HG02970 (cell line): ENCODE measurements around the gene PCBP3.
"Not testable (repeated sequence)": the region's sequence is repeated elsewhere in the genome, so short reads cannot be mapped to it uniquely, and the experiment has no call there.

Experiments
- ATAC-seq: cut with Tn5 transposase; IDR thresholded peaks from one replicate; pipeline ENCODE4 v1.9.1; 2021; ENCODE audit warnings: mild to moderate bottlenecking, moderate library complexity, moderate number of reproducible peaks; ENCODE audit not compliant: unreplicated experiment, low FRiP score

PCBP3 gene

DNA sequence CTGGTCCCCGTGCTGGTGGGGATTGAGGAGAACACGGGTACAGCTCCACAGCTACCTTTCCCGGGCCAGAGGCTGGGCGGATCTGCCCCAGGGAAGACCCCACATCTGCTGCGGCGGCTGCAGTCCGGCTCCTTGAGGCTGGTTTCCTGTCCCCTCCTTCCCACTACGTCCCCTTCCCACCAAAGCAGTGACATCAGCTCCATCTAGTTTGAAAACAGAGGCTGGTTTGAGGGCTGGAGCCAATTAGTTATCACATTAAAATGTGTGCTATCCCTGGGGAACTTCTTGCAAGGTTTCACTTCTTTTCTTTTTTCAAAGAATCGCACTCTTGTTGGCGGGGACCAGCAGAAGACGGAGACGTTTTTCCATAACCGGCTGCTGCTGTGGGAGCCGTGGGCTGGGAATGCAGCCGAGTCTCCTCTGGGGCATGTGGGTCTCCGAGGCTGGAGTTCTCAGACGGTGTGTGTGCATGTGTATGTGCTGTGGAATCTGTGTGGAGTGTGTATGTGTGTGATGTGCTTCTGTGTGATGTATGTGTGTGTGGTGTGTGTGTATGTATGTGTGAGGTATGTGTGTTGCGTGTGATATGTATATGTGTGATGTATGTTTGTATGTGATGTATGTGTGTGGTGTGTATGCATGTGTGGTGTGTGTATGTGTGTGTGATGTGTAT lies 8.9 kb upstream of the PCBP3 start:
- ATAC-seq: no peak

DNA sequence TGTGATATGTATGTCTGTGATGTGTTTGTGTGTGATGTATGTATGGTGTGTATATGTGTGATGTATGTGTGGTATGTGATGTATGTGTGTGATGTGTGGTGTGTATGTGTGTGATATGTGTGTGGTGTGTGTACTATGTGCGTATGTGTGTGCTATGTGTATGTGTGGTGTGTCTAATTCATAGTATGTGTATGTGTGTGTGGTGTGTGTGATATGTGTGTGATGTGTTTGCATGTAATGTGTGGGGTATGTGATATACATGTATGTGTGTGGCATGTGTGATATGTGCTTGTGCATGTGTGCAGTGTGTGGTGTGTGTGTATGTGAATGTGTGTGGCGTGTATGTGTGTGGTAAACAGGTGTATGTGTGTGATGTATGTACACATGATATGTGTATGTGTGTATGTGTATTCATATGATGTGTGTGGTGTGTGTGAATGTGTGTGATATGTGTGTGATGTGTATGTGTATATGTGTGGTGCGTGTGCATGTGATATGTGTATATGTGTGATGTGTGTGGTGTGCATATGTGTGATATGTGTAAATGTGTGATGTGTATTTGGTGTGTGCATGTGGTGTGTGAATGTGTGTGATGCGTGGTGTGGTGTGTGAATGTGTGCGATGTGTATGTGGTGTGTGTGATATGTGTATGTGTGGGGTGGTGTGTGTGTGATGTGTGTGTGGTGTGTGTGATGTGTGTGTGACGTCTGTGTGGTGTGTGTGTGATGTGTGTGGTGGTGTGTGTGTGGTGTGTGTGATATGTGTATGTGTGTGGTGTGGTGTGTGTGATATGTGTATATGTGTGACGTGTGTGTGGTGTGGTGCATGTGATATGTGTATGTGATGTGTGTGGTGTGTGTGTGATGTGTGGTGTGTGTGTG lies 8.0 kb upstream of the PCBP3 start:
- ATAC-seq: no peak

DNA sequence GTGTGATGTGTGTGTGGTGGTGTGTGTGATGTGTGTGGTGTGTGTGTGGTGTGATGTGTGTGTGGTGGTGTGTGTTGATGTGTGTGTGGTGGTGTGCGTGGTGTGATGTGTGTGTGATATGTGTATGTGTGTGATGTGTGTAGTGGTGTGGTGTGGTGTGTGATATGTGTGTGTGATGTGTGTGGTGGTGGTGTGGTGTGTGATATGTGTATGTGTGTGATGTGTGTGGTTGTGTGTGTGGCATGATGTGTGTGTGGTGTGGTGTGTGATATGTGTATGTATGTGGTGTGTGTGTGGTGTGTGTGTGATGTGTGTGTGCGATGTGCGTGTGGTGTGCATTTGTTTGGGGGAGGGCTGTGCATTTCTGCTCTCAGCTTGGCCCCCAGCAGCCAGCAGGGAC lies 7.1 kb upstream of the PCBP3 start:
- ATAC-seq: no peak

DNA sequence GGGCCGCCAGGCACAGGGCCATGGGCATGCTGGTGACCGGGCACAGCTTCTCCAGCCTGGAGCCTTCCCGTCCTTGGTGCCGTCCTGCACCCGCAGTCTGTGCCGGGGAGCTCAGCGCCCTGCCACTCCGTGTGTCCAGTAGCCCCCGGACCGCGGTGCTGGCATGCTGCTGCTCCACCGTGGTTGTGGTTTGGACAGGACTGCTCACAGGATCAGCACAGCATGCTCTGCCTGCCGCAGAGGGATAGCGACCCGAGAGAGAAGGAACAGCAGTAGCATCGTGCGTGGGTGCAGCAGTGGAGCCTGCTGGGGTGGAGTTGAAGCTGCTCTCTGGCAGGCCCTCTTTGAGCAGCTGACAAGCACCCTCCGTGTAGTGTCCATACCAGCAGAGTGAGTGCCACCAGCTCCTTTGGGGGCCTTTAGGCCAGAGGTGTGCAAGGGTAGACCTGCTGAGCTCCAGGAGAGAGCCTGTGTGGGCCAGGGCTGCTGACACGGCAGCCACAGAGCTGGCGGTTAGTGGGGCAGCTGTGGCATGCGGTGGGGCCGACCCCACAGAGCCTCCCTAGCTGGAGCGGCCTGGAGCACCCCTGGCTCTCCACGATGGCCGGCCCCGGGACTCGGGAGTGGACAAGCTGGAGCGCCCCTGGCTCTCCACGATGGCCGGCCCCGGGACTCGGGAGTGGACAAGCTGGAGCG lies 6.4 kb upstream of the PCBP3 start:
- no peak for ATAC-seq

DNA sequence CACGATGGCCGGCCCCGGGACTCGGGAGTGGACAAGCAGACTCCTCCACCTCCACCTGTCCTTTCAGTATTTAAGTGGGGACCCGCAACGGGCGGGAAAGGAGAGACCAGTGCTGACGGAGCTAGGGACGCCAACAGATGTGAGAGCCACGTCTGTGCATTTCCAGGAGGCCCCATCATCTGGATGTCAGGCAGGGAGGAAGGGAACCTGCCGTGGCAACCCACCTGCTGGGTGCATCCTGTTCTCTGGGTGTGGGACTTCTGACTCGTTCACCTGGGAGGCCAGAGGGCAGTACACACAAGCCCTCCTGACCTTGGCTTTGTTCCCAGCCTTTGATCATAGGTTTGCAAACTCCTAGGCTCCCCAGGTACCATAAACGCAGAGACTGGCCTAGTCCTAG lies 5.6 kb upstream of the PCBP3 start:
- no peak for ATAC-seq

DNA sequence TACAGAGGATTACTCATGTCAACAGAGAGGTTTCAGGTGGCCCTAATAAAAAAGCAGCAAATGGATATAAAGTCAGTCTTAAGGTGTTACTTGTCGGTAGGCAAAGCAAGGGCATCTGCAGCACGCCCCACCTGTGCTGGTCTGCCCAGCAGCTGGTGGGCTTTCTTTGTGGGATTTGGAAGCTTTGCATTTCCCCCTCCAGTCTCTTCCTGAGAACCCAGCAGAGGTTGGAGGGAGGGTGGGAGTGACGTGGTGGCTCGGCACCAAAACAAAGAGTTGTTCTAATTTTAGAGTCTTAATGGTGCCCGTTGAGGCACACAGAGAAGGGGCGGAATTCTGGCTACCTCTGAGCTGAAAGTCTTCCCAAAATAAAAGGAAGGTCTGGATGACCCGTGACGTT lies 4.8 kb upstream of the PCBP3 start:
- no peak for ATAC-seq

DNA sequence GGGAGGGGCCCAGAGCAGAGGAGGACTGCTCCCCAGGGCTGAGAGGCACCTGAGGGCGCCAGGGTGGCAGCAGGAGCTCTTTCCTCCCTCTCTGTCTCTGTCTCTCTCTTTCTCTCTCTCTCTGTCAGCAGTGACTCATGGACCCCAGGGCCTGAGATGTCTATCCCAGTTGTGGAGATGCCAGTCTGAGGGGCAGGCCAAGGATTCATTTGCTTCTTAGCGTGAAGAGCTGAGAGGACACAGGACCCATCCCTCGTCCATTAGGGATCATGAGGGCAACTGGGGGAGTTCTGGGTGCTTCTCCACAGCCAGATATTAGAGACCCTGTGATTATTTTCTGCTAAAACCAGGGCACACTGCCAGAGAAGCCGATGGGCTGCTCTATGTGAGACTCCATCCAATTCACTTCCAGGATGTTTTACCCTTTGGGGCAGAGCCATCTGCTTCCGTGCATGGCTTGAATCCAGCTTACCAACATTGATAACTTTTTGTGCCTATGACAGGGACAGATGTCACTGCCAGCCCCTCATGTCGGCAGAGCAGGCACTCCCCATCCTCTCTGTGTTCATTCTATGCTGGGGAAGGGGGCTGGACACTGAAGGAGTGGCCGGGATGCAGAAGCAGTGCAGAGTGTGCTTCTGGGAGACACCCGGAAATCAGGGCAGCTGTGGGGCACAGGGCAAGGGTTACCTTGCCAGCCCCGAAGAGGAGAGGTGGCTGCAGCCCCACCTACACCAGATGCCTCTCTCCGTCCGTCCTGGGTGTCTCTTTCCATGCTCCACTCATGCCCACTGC lies 4.1 kb upstream of the PCBP3 start:
- ATAC-seq: no peak

DNA sequence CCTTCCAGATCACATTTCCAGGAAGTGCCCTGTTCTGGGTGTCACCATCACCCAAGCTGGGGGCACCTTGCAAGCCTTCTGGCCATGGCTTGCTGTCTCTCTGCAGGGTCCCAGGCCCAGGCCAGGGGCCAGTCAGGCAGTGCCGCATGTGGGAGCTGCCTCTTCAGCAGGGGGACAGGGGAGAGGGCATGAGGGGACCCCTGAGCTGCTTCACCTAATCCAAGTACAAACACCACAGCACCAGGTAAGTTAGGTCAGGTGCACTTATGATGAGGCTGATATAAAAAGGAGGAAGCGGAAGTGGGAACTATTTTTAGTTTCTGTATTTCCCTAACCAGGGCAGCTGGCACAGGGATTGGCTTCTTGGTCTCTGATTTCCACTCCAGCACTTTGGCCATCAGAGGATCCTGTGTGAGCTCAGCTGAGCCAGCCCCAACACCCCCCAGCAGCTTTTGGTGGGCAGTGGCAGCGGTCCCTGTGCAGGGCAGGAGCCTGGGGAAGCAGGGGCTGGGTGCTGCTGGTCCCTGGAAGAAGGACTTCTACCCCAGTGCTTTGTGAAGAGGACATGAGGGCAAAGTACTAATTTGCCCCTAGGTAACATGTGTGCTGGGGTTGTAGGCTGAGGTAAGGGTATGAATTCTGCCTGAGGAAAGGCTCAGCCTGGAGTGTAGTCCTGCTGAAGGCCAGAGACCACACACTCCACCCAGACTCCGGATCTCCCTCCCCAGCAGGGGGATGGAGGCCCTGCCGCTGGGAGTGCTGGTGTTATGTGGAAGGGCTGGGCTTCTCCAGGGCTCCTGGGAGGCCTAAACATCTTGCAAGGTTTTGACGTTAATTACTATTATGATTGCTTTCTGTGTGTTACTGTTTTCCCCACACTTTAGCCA lies 3.3 kb upstream of the PCBP3 start:
- no peak for ATAC-seq

DNA sequence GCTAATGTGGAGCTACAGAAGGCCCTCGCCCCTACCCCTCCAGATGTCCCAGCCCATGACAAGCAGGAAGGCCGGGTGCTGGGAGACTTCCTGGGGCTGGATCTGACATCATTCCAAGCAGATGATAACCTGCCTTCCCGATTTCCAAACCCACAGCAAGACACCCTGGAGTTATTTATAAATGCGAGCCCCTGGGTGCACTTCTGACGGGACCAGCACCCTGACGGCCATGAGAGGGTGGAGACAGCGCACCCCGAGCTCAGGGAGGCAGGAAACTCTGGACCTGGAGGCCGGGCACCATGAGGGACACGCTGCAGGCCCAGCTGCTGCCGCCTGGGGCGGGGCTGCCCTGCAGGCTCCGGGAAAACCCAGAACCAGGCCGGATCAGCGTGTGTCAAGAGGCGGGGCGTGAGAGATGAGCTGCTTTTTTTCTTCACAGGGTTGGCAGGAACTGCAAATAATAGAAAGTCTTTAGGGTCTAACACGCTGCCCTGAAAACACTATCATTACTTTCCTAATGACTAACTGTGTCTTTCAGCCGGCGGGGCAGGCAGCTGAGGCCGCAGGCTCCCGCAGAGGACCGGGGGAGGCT lies 2.5 kb upstream of the PCBP3 start:
- no peak for ATAC-seq

DNA sequence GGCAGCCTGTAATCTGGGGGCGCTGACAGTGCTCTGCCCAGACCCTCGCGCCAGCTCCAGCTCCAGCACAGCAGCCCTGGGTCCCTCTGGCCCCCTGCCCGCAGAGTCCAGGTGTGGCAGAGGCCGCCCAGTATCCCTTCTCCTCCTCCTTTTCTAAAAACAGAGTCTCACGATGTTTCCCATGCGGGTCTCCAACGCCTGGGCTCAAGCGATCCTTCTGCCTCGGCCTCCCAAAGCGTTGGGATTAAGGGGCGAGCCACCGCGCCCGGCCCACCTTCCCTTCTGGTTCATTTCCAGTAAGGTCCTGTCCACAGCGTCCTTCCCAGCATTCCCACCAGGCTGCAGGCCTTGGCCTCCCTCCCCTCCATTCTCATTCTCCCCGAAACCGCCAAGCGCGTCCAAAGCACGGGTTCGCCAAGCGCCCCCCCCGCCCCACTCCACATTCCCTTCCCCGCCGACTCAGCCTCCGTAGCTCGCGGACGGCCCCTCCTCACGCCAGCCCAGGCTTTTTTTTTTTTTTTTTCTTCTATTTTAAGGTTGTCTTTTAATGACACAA lies 2.0 kb upstream of the PCBP3 start:
- ATAC-seq: no peak

DNA sequence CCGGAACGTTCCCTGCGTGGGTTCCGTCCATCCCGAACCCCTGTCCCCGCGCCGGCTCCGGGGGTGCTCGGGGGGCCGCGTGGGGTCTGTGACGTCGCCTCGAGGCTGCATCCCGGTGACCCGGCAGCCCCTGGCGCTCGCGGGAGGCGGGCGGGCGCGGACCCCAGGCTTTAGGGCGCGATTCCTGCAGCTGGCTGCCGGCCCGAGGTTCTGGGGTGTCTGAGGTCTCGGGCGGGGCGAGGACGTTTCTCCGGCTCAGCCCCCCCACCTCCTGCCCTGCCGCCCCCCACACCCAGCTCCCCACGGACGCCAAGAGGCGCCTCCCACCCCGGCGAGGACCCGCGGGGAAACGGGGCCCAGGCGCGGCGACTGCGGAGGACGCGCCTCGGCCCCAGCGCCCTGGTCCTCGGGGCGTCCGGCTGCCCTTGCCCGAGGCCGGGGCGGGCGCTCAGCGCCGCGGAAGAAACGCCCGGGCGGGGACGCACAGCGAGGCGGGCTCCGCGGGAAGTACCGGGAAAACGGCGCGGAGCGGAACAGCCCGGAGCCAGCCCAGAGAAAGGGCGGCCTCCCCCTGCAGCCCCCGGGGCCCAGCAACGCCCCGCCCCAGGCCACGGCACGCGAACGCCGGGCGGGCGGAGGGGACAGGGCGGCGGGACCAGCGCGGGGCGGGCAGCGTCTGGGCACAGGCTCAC lies 1.3 kb upstream of the PCBP3 start:
- no peak for ATAC-seq

DNA sequence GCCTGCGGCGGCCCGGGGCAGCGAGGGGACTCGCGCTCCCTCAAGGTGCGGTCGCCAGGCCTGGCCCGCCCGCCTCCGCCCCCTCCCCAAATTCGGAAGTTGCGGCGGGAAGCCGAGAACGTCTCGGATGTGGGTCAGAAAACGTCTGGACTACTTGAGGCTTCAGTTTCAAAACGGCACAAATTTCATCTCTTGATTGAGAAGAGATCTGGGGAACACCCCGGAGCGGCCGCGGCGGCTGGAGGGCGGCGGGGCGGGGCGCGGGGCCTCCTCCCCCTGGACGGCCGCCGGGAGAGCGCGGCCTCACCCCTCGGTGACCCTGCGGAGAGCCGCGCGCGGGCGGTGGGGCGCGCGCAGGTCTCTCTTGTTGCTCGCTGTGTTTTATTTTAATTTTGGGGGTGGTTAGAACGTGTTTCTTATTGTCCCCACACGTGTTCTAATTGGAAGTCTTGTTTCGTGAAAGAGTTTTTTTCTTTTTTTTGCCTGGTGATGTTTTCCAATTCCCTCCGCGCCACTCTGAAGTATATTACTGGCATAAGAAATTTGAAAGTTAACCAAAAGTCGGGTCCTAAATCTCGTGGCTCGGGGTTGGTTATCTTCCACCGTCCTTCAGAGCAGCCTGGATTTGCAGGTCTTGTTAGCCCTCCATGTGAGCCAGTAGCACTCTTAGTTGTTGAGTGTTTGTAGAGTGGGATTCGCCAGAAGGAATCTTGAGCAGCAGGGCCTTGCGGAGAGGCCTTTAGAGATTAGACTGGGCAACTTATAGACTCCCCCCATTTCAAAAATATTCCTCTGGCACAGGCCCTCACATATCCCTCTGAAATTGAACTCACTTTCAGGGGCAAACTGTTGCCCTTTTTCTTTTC lies 749 bp downstream of the PCBP3 start:
- ATAC-seq: peak; percentile 6

DNA sequence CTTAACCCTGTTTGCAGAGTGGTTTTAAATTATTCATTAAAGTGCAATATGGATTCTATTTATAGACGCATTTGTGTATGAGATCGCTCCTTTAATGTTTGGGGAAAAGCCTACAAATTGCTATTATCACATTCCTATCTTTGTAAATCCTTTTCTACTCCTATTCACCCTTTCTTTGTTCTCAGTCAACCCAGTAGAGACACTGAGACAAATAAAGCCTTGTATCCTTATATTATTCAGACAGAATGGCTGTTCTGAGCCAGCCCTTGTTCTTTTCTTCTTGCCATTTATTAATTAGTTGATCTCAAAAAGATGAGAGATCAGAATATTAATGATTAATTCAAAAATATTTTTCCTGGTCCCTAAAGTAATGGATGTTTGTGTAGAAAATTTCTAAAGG lies 8.4 kb downstream of the PCBP3 start:
- no peak for ATAC-seq

DNA sequence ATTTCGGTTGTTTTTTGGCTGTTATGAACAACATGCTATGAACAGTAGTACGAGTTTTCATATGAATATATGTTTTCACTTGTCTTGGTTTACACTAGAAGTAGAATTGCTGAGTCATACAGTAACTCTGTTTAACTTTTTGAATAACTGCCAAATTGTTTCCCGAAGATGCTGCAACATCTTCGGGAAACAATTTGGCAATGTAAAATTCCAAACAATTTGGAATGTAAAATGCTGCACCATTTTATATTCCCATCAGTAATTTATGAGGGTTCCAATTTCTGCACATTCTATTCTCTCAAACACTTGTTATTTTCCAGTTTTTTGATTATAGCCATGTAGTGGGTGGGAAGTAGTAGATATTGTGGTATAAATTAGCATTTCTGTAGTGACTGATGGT lies 11.6 kb downstream of the PCBP3 start:
- no peak for ATAC-seq

DNA sequence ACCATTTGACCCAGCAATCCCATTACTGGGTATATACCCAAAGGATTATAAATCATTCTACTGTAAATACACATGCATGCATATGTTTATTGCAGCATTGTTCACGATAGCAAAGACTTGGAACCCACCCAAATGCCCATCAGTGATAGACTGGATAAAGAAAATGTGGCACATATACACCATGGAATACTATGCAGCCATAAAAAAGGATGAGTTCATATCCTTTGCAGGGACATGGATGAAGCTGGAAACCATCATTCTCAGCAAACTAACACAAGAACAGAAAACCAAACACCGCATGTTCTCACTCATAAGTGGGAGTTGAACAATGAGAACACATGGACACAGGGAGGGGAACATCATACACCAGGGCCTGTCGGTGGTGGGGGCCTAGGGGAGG lies 12.6 kb downstream of the PCBP3 start:
- not testable (repeated sequence) for ATAC-seq

DNA sequence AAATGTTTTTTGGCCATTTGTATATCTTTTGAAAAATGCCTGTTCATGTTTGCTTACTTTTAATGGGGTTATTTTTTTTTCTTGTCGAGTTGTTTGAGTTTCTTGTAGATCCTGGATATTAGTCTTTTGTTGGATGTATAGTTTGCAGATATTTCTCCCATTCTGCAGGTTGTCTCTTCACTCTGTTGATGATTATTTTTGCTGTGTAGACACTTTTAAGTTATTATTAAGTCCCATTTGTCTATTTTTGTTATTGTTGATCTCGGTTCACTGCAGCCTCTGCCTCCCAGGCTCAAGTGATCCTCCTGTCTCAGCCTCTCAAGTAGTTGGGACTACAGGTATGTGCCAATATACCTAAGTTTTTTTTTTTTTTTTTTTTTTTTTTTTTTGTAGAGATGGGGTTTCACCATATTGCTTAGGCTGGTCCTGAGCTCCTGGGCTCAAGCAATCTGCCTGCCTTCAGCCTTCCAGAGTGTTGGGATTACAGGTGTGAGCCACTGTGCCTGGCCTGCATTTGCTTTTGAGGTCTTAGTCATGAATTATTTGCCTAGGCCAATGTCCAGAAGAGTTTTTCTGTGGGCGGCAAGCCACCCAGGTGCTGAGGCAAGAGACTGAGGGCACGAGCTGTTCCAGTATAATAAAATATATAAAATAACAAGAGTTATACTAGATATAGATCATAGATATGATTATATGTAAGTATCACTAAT lies 18.5 kb downstream of the PCBP3 start:
- not testable (repeated sequence) for ATAC-seq
